HG03103 (cell line): ENCODE data around the gene FADS2.

Experiments used
- ATAC-seq: cut with Tn5 transposase; IDR thresholded peaks from one replicate; pipeline ENCODE4 v1.9.1; 2021; ENCODE audit warnings: low read depth; ENCODE audit not compliant: unreplicated experiment

FADS2 gene

GRCh38 chr11:61817471-61818202 lies 10.5 kb upstream of the FADS2 start:
- no peak for ATAC-seq

GRCh38 chr11:61820174-61820573 lies 7.9 kb upstream of the FADS2 start:
- ATAC-seq: no peak

GRCh38 chr11:61826930-61827570 lies 1.1 kb upstream of the FADS2 start:
- ATAC-seq: peak; percentile 1

- no peak for ATAC-seq
Measured at GRCh38 chr11:61828379-61828628, 204 bp downstream of the FADS2 start.

GRCh38 chr11:61828629-61829407 lies 718 bp downstream of the FADS2 start:
- ATAC-seq: no peak

GRCh38 chr11:61829806-61830205 lies 1.7 kb downstream of the FADS2 start:
- ATAC-seq: no peak

- ATAC-seq: no peak
Measured at GRCh38 chr11:61830237-61831105, 2.4 kb downstream of the FADS2 start.

- no peak for ATAC-seq
Measured at GRCh38 chr11:61832207-61832606, 4.1 kb downstream of the FADS2 start.

- no peak for ATAC-seq
Measured at GRCh38 chr11:61832754-61833153, 4.7 kb downstream of the FADS2 start.

- ATAC-seq: no peak
Measured at GRCh38 chr11:61833471-61833870, 5.4 kb downstream of the FADS2 start.

- no peak for ATAC-seq
Measured at GRCh38 chr11:61833926-61834277, 5.8 kb downstream of the FADS2 start.

GRCh38 chr11:61834278-61835048 lies 6.4 kb downstream of the FADS2 start:
- ATAC-seq: peak; percentile 88

GRCh38 chr11:61836193-61836592 lies 8.1 kb downstream of the FADS2 start:
- ATAC-seq: no peak

- ATAC-seq: no peak
Measured at GRCh38 chr11:61837411-61838005, 9.4 kb downstream of the FADS2 start.

- no peak for ATAC-seq
Measured at GRCh38 chr11:61838501-61838900, 10.4 kb downstream of the FADS2 start.

- no peak for ATAC-seq
Measured at GRCh38 chr11:61838921-61839320, 10.8 kb downstream of the FADS2 start.

- ATAC-seq: no peak
Measured at GRCh38 chr11:61839742-61840141, 11.6 kb downstream of the FADS2 start.

GRCh38 chr11:61840371-61840770 lies 12.3 kb downstream of the FADS2 start:
- no peak for ATAC-seq

GRCh38 chr11:61841636-61842527 lies 13.8 kb downstream of the FADS2 start:
- ATAC-seq: no peak
